B cell (primary cell): ENCODE data around the gene SIPA1L3. TPM values are rescaled to one million over a fixed set of nuclear protein-coding genes. Genes with fewer than 3 reads are reported as not detected.

Experiments used
- ATAC-seq: fragments of 200-7000 bp; cut with Tn5 transposase; one replicate; pipeline ENCODE4 v1.10.0; 2021; ENCODE audit warnings: low read depth, mild to moderate bottlenecking, moderate number of reproducible peaks, moderate library complexity
- CTCF ChIA-PET: fragments of 350-600 bp; sonication (Branson Sonifier 250); formaldehyde crosslinking; loops from one replicate; lab custom pipeline; 2021; ENCODE audit warnings: antibody characterized with exemption, inconsistent platforms; lab: Charles Lee
- POLR2A ChIA-PET: fragments of 350-600 bp; sonication (Branson Sonifier 250); formaldehyde crosslinking; loops from one replicate; lab custom pipeline; 2021; ENCODE audit warnings: antibody characterized with exemption; lab: Charles Lee
- DNase-seq: peaks from one replicate; pipeline ENCODE4 v3.0.0; 2013
- H2AFZ ChIP-seq: 2 replicates; pipeline ENCODE4 v1.6.1; 2012; ENCODE audit warnings: mild to moderate bottlenecking, low read depth, low read length; ENCODE audit not compliant: insufficient read depth, poor library complexity, severe bottlenecking
- H3K27ac ChIP-seq, 2 donors: 1 replicate in 1 of 2; 2 replicates in 1 of 2; pipeline ENCODE4 v1.5.1; 2012 to 2013; ENCODE audit warnings: low read length in 2 of 2, mild to moderate bottlenecking in 2 of 2, moderate library complexity in 1 of 2
- H3K27me3 ChIP-seq, 4 experiments: fragments of 200-600 bp in 1 of 4; sonication (generic) in 1 of 4; replicated peaks in 1 of 4; 1 replicate in 2 of 4; 2 replicates in 2 of 4; pipeline versions ENCODE4 v1.6.1 to v1.7.0; 2013 to 2016; ENCODE audit warnings: low read length in 3 of 4, mild to moderate bottlenecking in 2 of 4, mixed read lengths in 1 of 4, moderate library complexity in 1 of 4; ENCODE audit not compliant: insufficient read depth in 4 of 4, control insufficient read depth in 3 of 4; ENCODE audit errors: control extremely low read depth in 1 of 4
- H3K36me3 ChIP-seq, 2 experiments: replicated peaks in 1 of 2; 1 replicate in 1 of 2; 2 replicates in 1 of 2; pipeline versions ENCODE4 v1.6.1 to v1.7.1; 2013; ENCODE audit warnings: low read length in 1 of 2; ENCODE audit not compliant: insufficient read depth in 2 of 2, control insufficient read depth in 1 of 2; ENCODE audit errors: control extremely low read depth in 1 of 2, extremely low read depth in 1 of 2
- H3K4me1 ChIP-seq, 2 donors: fragments of 200-600 bp in 1 of 2; sonication (generic) in 1 of 2; 1 replicate in 1 of 2; 2 replicates in 1 of 2; pipeline versions ENCODE4 v1.5.1 to v1.6.1; 2013 to 2017; ENCODE audit warnings: low read length in 2 of 2; ENCODE audit not compliant: control insufficient read depth in 2 of 2, insufficient read depth in 2 of 2
- H3K4me2 ChIP-seq: replicated peaks from 2 replicates; pipeline ENCODE3; 2012; ENCODE audit warnings: mild to moderate bottlenecking, low read depth, low read length; ENCODE audit not compliant: poor library complexity, severe bottlenecking
- H3K4me3 ChIP-seq, 5 experiments: fragments of 200-600 bp in 1 of 5; sonication (generic) in 1 of 5; 1 replicate in 3 of 5; 2 replicates in 2 of 5; pipeline versions ENCODE4 v1.5.1 to v1.7.0; 2011 to 2016; ENCODE audit warnings: low read length in 4 of 5, mild to moderate bottlenecking in 4 of 5, low read depth in 2 of 5, control low read depth in 1 of 5, moderate library complexity in 1 of 5; ENCODE audit not compliant: insufficient read depth in 1 of 5; ENCODE audit errors: control extremely low read depth in 1 of 5, extremely low read depth in 1 of 5
- H3K79me2 ChIP-seq: fragments of 200-600 bp; sonication (generic); one replicate; pipeline ENCODE4 v1.6.0; 2016; ENCODE audit warnings: low read length; ENCODE audit not compliant: control insufficient read depth, insufficient read depth
- H3K9ac ChIP-seq: fragments of 200-600 bp; sonication (generic); 2 replicates; pipeline ENCODE4 v1.6.1; 2017; ENCODE audit warnings: mild to moderate bottlenecking, low read length, moderate library complexity
- H3K9me3 ChIP-seq, 3 donors: one replicate each; pipeline versions ENCODE4 v1.6.1 to v1.7.1; 2013; ENCODE audit warnings: low read length in 2 of 3; ENCODE audit not compliant: control insufficient read depth in 2 of 3, insufficient read depth in 1 of 3; ENCODE audit errors: control extremely low read depth in 1 of 3
- H4K20me1 ChIP-seq: 2 replicates; pipeline ENCODE4 v1.6.0; 2012; ENCODE audit warnings: mild to moderate bottlenecking, low read length; ENCODE audit not compliant: insufficient read depth, control insufficient read depth, poor library complexity, severe bottlenecking
- H3K27ac Mint-ChIP-seq: one replicate; pipeline ENCODE4 v1.8.0; 2021; ENCODE audit warnings: mixed read lengths
- H3K27me3 Mint-ChIP-seq: one replicate; pipeline ENCODE4 v1.8.0; 2021; ENCODE audit warnings: mixed read lengths
- H3K4me1 Mint-ChIP-seq: one replicate; pipeline ENCODE4 v1.8.0; 2021; ENCODE audit warnings: mixed read lengths
- H3K4me3 Mint-ChIP-seq: one replicate; pipeline ENCODE4 v1.8.0; 2021; ENCODE audit warnings: mixed read lengths
- H3K9me3 Mint-ChIP-seq: one replicate; pipeline ENCODE4 v1.8.0; 2022; ENCODE audit warnings: mixed read lengths; ENCODE audit not compliant: insufficient read depth
- EZH2 ChIP-seq: IDR thresholded peaks from 2 replicates; pipeline ENCODE4 v1.6.1; 2012; ENCODE audit warnings: borderline replicate concordance, low read depth, mild to moderate bottlenecking, moderate library complexity, low read length; ENCODE audit not compliant: insufficient read depth, poor library complexity, severe bottlenecking
- WGBS: methylation state at CpG from one replicate; pipeline ENCODE4 v1.1.5; 2013; ENCODE audit warnings: missing lambda C conversion rate; ENCODE audit not compliant: insufficient coverage; 5-methylcytosine and 5-hydroxymethylcytosine counted together
- intact Hi-C: fragments of 100-400 bp; cut with micrococcal nuclease; formaldehyde crosslinking; loops from one replicate; pipeline ENCODE4 v1.10.0; 2022
- polyA plus RNA-seq: library from polyadenylated mRNA; depleted of rRNA; stranded (reverse); fragments of >200 nt; gene quantifications from 2 replicates; pipeline ENCODE4 v1.2.3, GENCODE V29; 2012
- total RNA-seq, 2 donors: library from RNA; stranded (reverse); fragments of 120-200 nt in 1 of 2; gene quantifications; 1 replicate in 1 of 2; 2 replicates in 1 of 2; pipeline versions ENCODE4 v1.2.3 to v1.2.4, GENCODE V29; 2013 to 2022
- TF ChIP-seq, protein P1 (sequence below): fragments of 200-600 bp; IDR thresholded peaks from one replicate; pipeline ENCODE4 v1.8.0; 2022; ENCODE audit warnings: antibody characterized with exemption, mild to moderate bottlenecking

SIPA1L3 gene
- total and polyA plus RNA-seq, 2 donors (not counting 1 experiment from before 2014, with no cell fraction given), result 48.3 to 295 TPM

DNA sequence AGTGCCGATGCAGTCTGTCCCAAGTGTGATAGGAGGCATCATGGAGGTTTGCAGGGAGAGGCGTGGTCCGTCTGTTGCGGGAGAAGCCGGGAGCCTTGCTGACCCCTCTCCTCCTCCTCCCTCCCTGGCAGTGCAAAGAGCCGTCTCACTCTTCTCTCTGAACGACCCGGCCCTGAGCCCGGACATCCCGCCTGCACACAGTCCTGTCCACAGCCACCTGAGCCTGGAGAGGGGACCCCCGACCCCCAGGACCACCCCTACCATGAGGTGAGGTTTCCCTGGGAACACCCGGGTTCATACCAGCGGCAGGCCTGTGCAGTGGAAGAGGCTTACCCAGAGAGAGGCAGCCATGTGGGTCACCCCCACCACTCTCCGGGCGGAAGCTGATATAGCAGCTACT is 294.7 kb downstream of the SIPA1L3 start:
- no peak for DNase-seq
- Histone ChIP-seq H3K9me3 (peaks cover 0 to 8% (median 0%) of the 10 kb centered on the region in 3 donors), H3K79me2 (no peaks in the 10 kb centered on the region), H3K4me3 (no peak overlapping the region), H3K27ac (no peak overlapping the region), H2AFZ (no peak overlapping the region), H3K9ac (no peak overlapping the region), H3K36me3 (peaks cover 0 to 80% of the 10 kb centered on the region in 2 experiments), H3K27me3 (peaks cover 0 to 8% (median 0%) of the 10 kb centered on the region in 4 experiments), H3K4me1 (no peaks in the 10 kb centered on the region), H4K20me1 (peaks cover 45% of the 10 kb centered on the region), H3K4me2 (no peak overlapping the region)
- no peaks in the 10 kb centered on the region for H3K4me1 Mint-ChIP-seq
- H3K27ac Mint-ChIP-seq, result no peak overlapping the region
- ChIA-PET CTCF (interaction anchor here (0.6 kb wide), 1 partner anchor 133 kb away, joined by 3 read pairs; no protein-coding TSS in a partner anchor), POLR2A (no interaction called here)
- no peak for ATAC-seq
- intact Hi-C loops, result no loop called here
- H3K9me3 Mint-ChIP-seq, result no peaks in the 10 kb centered on the region
- H3K27me3 Mint-ChIP-seq, result peaks cover 3% of the 10 kb centered on the region
- no peak overlapping the region for H3K4me3 Mint-ChIP-seq
- TF ChIP-seq EZH2, result no peak
- TF ChIP-seq, protein P1, sequence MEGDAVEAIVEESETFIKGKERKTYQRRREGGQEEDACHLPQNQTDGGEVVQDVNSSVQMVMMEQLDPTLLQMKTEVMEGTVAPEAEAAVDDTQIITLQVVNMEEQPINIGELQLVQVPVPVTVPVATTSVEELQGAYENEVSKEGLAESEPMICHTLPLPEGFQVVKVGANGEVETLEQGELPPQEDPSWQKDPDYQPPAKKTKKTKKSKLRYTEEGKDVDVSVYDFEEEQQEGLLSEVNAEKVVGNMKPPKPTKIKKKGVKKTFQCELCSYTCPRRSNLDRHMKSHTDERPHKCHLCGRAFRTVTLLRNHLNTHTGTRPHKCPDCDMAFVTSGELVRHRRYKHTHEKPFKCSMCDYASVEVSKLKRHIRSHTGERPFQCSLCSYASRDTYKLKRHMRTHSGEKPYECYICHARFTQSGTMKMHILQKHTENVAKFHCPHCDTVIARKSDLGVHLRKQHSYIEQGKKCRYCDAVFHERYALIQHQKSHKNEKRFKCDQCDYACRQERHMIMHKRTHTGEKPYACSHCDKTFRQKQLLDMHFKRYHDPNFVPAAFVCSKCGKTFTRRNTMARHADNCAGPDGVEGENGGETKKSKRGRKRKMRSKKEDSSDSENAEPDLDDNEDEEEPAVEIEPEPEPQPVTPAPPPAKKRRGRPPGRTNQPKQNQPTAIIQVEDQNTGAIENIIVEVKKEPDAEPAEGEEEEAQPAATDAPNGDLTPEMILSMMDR, result no peak
- 94% methylated on average over 15 of the region's 15 CpGs for WGBS

DNA sequence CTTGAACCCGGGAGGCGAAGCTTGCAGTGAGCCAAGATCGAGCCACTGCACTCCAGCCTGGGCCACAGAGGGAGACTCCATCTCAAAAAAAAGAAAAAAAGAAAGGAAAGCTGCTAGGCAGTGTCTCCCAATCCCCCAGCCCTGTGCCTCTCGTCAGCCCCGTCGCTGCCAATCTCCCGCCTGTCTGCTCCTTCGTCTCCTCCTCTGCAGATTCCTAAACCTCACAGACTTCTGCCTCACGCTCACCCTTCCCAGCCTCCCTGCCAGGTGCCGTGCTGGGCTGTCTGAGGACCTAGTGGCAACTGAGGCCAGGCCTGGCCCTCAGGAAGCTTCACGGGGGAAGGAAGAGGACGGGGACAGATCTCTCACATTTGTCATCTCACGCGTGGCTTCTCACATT is 295.5 kb downstream of the SIPA1L3 start:
- H3K36me3 ChIP-seq, result peaks cover 0 to 78% of the 10 kb centered on the region in 2 experiments
- Mint-ChIP-seq H3K4me3 (no peak overlapping the region), H3K27me3 (peaks cover 3% of the 10 kb centered on the region), H3K4me1 (no peaks in the 10 kb centered on the region), H3K9me3 (no peaks in the 10 kb centered on the region), H3K27ac (no peak overlapping the region)
- no peak for TF ChIP-seq EZH2
- TF ChIP-seq, protein P1, result no peak
- no peak overlapping the region for H3K9ac ChIP-seq
- intact Hi-C loops, result no loop called here
- ATAC-seq, result no peak
- H3K27ac ChIP-seq, result no peak overlapping the region
- H4K20me1 ChIP-seq, result peaks cover 45% of the 10 kb centered on the region
- WGBS, result 91% methylated on average over 13 of the region's 14 CpGs
- ChIA-PET CTCF (no interaction called here), POLR2A (no interaction called here)
- no peak for DNase-seq
- no peak overlapping the region for H3K4me3 ChIP-seq
- H3K4me1 ChIP-seq, result no peaks in the 10 kb centered on the region
- peaks cover 0 to 8% (median 0%) of the 10 kb centered on the region in 4 experiments for H3K27me3 ChIP-seq
- no peaks in the 10 kb centered on the region for H3K79me2 ChIP-seq
- no peak overlapping the region for H2AFZ ChIP-seq
- H3K9me3 ChIP-seq, result peaks cover 0 to 6% (median 0%) of the 10 kb centered on the region in 3 donors
- no peak overlapping the region for H3K4me2 ChIP-seq
